Caki2 (cell line): ENCODE measurements around the gene ADIRF. TPM values are rescaled to one million over a fixed set of nuclear protein-coding genes. Genes with fewer than 3 reads are reported as not detected.
"Not testable (repeated sequence)": the region's sequence is repeated elsewhere in the genome, so short reads cannot be mapped to it uniquely, and the experiment has no call there.

Source experiments
- DNase-seq: peaks from one replicate; pipeline ENCODE4 v3.0.0-alpha.2; 2015; ENCODE audit warnings: low read depth
- in situ Hi-C: cut with HindIII; loops from 2 replicates; pipeline ENCODE4 v1.10.0; 2016; ENCODE audit warnings: low sequenced_read_pairs, low pct_unique_long_range_greater_than_20kb, mixed read lengths
- total RNA-seq: library from RNA; depleted of rRNA; stranded (reverse); fragments of >200 nt; shearing (Covaris generic); gene quantifications from 2 replicates; pipeline ENCODE4 v1.2.3, GENCODE V29; 2014; ENCODE audit warnings: low replicate concordance

Gene ADIRF
- total RNA-seq, 1 experiment from 2014 or later: not detected

DNA sequence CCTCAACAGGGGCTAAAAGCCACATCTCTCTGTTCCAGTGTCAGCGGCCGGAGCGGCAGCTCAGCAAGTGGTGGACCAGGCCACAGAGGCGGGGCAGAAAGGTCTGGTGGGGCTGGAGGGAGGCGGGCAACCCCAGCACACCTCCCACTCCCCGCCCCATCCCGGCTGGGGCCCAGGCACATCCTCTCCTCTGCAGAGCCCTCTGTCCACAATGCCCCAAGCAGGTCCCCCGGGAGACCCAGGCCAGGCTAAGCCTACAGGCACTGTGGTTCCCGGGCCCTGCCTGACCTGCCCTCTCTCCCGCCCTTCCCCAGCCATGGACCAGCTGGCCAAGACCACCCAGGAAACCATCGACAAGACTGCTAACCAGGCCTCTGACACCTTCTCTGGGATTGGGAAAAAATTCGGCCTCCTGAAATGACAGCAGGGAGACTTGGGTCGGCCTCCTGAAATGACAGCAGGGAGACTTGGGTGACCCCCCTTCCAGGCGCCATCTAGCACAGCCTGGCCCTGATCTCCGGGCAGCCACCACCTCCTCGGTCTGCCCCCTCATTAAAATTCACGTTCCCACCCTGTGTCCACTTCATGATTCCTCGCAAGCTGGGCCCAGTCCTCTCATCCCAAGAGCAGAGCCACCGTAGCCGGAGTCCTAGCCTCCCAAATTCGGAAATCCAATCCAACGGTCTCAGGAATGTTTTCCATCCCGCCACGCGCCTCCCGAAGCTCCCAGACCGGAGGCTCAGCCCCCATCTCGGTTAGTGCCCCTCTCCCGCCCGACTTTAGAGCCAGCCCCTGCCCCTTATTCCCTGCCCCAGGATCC lies 2.1 kb downstream of the ADIRF start:
- DNase-seq: peak; percentile 80
- in situ Hi-C loops: no loop called here

DNA sequence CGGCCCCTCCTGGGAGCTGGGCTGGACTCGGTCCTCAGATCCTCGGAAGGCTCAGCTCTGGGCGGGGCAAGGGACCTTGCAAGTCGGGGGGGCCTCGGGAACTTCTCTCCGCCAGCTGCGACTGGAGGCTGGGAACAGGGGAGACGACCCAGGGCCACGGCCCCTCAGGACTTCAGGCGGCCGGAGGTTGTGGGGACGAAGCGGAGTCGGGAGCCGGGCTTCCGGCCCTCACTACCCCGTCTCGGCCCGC lies 2.6 kb downstream of the ADIRF start:
- in situ Hi-C loops: no loop called here
- DNase-seq: no peak

DNA sequence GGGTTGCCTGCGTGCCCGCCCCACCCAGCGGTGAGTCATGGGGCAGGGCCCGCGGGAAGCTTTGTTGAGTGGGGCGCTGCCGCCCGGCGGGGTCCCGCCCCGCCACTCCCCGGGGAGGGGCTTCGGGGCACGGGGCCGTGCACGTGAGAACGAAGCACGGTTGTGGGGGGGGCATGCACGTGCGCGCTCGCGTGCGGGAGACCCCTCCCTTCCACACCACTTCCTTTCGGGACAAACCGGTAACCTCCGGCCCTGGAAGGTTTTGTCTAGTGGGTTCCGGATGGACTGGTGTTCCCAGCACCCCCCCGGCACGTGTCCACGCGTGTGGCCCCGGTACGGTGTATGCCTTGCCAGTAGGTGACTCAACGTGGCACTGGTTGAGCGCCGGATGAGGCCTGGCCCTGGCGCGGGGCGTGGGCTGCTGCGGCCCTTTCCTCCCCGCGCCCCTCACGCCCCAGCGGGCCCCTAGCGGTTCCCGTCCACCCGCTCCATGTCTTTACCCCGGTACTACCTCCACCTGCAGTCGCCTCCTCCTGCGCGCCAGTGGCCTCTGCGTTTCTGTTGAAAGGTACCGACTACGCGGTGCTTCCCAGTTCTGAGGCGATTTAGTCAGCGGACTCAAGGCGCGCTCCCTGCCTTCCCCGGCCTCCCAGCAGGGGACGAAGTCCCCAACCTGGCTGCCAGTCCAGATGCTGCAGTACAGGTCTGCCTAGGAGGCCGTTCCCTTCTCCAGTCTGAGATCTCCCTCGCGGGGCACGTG lies 3.1 kb downstream of the ADIRF start:
- peak; percentile 94 for DNase-seq
- in situ Hi-C loops: no loop called here

DNA sequence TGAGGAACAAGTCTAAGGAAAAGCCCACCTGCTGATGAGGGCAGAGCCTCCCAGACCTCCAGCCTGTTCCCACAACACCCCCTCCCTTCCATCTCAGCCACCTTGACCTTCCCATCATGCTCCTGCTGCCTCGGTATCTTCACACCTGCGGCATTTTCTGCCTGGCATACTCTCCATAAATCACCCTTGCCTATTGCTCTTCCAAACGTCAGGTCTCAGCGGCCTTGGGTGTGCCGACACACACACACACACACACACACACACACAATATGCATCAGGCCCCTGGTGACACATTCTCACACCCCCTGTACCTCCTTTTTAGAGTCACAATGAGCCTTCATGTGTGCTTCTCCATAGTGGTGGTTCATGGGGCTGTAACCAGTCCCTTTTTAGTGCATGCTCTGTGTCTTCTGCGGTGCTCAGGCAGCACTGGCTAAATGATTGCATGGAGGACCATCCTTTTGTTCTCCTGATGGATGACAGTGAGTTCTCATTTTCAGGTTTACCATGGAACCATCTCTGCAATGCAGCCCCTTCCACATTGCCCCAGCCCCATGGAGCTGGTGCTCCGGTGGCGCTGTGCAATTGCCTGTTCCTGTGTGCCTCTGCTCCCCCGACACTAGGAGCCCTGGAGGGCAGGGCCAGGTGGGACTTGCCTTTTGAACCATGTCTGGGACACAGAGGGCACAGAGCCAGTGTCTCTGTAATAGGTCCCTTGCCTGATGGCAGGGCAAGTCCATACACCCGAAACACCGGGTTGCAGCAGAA lies 4.5 kb downstream of the ADIRF start:
- no peak for DNase-seq
- in situ Hi-C loops: no loop called here

DNA sequence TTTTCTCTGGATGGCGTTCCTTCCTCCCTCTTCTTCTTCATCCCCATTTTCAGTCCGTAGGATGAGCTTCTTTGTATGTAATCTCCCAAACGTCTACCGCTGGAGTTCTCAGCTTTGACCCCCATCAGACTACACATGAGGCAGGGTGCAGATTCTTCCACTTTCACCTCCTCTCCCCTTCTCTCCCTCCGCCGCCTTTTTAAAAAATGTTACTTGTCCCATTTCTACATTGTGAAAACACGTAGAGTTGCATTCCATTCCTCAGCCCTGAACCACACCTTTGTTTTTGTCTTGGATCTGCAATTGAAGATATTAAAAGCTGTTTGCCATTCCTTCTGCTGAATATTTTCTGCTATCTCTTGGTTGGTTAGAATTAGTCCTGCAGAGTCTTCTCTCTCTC lies 6.2 kb downstream of the ADIRF start:
- in situ Hi-C loops: no loop called here
- no peak for DNase-seq

DNA sequence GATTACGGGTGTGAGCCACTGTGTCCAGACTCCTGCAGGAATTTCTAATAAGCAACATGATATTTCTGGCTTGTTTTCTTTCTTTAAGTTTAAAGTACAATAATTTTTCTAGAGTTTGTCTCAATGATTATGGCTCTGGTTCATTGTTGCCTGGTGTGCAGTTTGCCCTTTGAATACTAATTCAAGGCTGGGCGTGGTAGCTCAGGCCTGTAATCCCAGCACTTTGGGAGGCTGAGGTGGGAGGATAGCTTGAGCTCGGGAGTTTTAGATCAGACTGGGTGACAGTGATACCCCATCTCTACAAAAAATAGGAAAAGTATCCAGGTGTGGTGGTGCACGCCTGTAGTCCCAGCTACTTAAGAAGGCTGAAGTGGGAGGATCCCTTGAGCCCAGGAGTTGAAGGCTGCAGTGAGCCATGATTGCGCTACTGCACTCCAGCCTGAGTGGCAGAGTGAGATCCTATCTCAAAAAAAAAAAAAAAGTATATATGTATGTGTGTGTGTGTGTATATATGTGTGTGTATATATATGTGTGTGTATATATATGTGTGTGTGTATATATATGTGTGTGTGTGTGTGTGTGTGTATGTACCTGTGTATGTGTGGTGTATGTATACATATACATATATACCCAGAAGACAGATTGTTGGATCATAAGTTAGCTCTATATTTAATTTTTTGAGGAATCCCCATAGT lies 8.2 kb downstream of the ADIRF start:
- DNase-seq: no peak
- in situ Hi-C loops: no loop called here

DNA sequence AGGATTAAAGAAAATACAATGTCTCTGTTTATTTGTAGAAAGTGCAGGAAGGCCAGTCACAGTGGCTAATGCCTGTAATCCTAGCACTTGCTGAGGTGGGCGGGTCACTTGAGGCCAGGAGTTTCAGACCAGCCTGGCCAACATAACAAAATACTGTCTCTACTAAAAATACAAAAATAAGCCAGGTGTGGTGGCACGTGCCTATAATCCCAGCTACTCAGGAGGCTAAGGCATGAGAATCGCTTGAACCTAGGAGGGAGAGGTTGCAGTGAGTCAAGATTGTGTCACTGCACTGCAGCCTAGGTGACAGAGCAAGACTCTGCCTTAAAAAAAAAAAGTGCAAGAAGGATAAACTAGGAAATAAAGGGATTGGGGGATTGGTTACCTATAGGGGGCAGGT lies 10.2 kb downstream of the ADIRF start:
- in situ Hi-C loops: not testable (repeated sequence)
- peak; percentile 85 for DNase-seq

DNA sequence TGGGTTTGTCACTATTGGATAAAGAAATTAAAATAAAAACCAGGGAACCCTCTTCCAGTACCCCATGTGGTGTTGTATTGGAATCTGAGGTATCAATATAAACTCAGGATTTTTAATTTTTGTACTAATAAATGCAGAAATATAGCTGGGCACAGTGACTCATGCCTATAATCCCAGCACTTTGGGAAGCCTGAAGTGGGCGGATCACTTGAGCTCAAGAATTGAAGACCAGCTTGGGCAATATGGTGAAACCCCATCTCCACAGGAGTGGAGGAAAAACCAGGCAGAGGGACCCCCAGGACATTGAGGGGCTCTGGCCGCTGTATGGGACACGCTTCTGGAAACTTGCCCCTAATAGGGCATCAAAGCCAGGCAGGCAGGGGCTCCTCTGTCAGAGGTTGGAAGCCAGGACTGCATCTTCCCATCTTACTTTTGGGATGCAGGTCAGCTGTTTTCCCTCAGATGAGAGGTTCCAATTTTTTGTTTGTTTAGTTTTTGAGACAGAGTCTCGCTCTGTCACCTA lies 11.1 kb downstream of the ADIRF start:
- in situ Hi-C loops: no loop called here
- DNase-seq: no peak

DNA sequence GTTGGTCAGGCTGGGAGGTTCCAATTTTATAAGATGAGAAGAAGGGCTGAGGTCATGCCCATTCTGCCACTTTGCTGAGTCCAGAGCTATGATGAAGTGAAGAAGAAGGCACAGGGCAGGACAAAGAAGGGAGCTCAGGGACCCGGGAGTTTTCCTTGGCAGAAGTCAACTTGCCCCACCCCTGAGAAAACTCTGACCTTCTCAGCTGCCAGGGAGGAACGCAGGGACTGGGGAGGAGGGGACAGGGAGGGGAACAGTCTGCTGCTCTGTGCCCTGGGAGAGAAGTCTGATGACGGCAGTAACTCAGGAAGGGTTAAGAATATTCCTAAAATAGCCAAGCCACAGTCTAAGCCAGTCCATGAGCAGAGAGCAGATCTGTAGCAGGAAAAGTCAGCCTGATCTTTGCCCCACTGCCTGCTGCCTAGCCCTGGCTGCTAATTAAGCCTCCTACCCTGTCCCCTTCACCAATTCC lies 11.7 kb downstream of the ADIRF start:
- in situ Hi-C loops: no loop called here
- DNase-seq: no peak

DNA sequence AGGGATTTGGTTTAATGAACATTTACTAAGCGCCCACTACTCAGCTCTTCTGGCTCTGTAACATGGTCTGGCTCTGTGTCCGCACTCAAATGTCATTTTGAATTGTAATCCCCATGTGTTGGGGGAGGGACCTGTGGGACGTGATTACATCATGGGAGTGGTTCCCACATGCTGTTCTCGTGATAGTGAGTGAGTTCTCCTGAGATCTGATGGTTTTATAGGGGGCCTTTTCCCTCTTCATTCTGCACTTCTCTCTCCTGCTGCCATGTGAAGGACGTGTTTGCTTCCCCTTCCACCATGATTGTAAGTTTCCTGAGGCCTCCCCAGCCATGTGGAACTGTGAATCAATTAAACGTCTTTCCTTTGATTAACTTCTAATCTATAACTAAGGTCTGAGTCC lies 12.7 kb downstream of the ADIRF start:
- in situ Hi-C loops: not testable (repeated sequence)

DNA sequence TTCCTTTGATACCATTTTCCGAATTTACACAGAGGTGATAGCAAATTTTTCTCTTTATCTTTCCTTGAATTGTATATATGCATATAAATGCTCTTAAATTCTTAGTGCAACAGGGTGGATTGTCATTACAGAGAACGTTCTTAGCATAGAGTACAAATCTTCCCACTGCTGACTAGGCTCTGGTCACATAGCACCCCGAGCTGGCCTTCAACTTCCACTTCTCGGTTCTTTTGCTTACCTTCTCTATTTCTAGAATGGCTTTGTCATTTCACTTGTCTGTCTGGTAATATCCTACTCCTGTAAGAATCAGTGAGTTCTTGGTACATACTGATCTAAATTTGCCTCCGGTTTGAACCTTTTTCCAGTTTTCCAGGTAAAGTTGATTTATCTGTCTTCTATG lies 13.4 kb downstream of the ADIRF start:
- in situ Hi-C loops: no loop called here
- DNase-seq: no peak

More for the DNA sequence above, 12.7 kb downstream of the ADIRF start:
- not testable (repeated sequence) for DNase-seq

DNA sequence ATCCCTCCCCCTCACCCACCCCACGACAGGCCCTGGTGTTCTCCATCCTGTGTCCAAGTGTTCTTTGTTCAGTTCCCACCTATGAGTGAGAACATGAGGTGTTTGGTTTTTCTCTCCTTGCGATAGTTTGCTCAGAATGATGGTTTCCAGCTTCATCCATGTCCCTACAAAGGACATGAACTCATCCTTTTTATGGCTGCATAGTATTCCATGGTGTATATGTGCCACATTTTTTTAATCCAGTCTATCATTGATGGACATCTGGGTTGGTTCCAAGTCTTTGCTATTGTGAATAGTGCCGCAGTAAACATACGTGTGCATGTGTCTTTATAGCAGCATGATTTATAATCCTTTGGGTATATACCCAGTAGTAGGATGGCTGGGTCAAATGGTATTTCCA lies 16.2 kb downstream of the ADIRF start:
- in situ Hi-C loops, DNase-seq: not testable (repeated sequence)

DNA sequence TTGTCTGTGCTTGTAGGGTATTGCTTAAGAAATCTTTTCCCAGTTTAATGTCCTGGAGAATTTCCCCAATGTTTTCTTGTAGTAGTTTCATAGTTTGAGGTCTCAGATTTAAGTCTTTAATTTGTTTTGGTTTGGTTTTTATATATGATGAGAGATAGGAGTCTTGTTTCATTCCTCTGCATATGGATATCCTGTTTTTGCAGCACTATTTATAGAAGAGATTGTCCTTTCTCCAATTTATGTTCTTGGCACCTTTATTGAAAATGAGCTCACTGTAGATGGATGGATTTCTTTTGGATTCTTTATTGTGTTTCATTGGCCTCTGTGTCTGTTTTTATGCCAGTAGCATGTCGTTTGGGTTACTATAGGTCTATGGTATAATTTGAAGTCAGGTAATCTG lies 20.2 kb downstream of the ADIRF start:
- in situ Hi-C loops: no loop called here
- DNase-seq: no peak

DNA sequence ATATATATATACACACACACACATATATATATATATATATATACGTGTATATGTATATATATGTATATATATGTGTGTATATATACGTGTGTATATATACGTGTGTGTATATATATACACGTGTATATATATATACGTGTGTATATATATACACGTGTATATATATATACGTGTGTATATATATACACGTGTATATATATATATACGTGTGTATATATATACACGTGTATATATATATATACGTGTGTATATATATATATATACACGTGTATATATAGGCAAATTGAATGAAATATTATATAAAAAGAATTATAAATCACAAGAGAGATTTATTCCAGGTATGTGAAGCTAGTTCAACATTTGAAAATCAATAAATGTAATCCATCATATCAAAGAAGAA lies 23.1 kb downstream of the ADIRF start:
- DNase-seq, in situ Hi-C loops: not testable (repeated sequence)

DNA sequence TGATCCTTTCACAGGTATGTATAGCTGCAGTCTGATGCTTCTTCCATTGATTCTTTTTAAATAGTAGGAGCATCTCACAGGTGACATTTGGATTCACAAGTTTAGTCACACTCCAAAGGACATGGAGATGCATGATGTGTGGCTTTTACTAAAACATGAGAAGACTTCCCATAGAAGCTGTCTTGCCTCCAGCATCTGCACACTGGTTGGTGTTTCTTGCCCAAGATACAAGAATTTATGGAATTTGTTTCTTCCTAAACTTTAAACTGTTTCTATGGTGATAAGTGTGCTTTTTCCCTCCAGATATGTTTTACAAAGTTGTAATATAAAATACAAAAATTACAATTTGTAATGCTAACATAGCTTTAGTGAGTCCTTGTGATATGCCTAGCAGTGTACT lies 24.2 kb downstream of the ADIRF start:
- DNase-seq: no peak
- in situ Hi-C loops: no loop called here

DNA sequence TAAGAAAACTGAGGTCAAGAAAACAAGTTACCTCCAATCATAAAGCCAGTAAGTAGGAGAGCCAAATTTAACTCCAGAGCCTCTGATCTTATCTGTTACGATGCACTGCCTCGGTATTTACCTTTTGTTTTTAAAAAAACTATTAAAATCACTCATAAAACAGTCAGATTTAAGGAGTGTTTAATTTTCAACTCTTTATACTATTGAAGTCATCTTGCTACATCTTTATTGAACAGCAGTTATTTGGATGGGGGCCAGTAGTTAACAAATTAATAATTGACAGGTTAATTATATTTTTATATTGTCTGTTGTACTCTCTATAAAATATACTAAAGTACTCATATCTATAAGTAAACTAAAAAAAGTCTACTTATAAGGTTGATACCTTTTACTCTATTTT lies 24.6 kb downstream of the ADIRF start:
- in situ Hi-C loops: no loop called here
- DNase-seq: no peak

DNA sequence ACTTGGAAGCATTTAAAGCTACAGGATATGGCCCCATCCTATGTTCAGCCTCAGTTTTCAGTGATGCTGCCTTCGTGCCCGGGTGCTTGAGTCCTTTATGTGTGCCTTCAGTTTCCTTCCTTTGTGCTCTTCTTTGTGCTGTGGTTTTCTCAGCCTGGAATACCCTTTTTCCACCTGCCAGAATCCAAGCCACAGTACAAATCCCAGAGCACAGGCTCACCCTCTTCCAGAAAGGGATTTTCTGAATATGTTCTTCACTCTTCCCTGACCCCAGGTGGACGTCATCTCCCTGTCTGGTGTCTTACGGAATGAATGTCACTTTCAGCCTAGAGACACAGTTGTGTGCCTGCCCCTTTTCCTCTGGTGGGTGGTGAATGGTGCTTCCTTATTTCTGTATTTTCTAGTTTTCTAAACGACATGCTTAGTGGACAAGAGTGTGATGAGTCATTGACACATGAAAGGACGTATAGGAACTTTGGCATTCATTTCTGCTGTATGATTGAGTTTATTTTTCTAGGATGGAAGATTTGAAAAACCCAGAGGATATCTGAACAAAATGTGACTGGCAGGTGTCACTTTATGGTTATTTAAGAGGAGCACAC lies 31.6 kb downstream of the ADIRF start:
- DNase-seq, in situ Hi-C loops: not testable (repeated sequence)

DNA sequence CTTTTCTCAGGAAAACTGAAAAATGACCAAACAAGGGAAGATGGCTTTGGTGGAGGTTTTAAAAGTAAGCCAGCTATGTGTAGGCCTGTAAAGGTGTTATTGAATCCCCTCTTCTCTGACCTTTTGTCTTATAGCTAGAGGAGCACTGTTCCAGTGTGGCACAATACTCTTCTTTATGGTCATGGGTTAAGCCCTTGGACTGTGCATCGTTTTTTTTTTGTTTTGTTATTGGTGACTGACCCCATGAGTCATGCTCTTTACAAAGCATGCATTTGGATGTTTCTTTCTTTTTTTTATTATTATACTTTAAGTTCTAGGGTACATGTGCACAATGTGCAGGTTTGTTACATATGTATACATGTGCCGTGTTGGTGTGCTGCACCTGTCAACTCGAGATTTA lies 32.2 kb downstream of the ADIRF start:
- DNase-seq: no peak
- in situ Hi-C loops: no loop called here
